Myocyte (in vitro differentiated cells): ENCODE results near the gene GGTLC1. TPM values are rescaled to one million over a fixed set of nuclear protein-coding genes. Genes with fewer than 3 reads are reported as not detected.
A peak's percentile ranks its signal among the peaks of the same experiment; 100 is the strongest.

Experiments
- DNase-seq: peaks from one replicate; pipeline ENCODE4 v3.0.0-alpha.2; 2012; ENCODE audit warnings: low read depth
- polyA plus RNA-seq: library from polyadenylated mRNA; unstranded; fragments of >200 nt; gene quantifications from one replicate; pipeline ENCODE4 v1.2.1, GENCODE V29; 2012; ENCODE audit warnings: missing spikeins
- total RNA-seq: library from RNA; depleted of rRNA; stranded (reverse); fragments of >200 nt; gene quantifications from 2 replicates; pipeline ENCODE4 v1.2.3, GENCODE V29; 2014

The GGTLC1 gene
- not detected in 2 replicates for total RNA-seq
- polyA plus RNA-seq = not detected

GRCh38 chr20:23988561-23988960, at the start of gene GGTLC1:
GGTLC1 (minus strand) TSS chr20:23988779; CDS start chr20:23986611, 2,168 bp downstream.
- DNase-seq = no peak

DNA sequence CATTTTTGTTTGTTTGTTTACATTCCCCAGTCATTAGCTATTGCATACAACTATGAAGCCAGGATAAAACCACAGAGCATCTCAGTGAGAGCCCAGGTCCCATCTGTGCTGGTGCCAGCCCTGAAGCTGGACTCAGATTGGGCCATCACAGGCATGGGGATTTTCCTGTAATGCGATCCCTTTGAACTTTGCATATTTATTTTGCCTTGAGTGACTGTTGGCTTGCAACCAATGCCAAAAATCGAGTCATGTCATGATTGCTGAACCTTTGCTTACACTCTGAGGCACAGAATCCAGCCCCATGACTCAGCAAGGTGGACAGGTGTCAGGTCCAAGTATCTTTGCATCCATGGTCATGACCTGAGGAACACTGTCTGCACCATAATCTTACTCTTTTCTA, 46.2 kb upstream of the GGTLC1 start:
- DNase-seq = no peak

DNA sequence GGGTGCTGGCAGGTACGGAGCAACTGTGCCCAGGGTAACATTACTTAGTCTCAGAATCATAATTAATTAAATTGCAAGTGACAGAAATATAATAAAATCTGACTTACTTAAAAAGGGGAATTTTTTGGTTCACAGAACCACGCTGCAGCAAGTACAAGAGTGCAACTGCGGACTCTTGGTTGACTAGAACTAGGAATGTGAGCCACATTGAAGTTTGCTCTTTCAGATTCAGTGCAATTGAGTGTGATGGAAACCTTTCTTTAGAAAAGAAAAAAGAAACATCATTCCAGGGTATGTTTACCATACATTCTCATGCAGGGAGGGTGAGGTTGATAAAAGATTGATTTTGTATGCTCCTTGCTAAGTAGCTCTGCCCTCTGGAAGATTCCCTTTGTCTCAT, 45.0 kb upstream of the GGTLC1 start:
- DNase-seq = no peak

DNA sequence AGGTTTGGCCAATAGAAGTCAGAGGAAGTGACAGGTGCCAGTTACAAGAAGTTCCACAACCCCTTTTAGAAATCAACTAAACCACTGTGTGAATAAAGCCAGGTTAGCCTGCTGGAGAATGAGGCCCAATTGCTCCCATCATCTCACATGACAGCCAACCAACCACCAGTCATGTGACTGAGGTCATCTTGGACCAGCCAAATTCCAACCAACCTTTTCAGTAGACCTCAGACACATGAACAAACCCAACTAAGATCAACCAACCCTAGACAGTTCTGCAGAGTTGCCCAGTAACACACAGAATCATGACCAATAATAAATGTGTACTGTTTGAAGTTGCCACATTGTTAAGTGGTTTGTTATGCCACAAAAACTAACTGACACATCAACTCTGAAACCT, 44.6 kb upstream of the GGTLC1 start:
- no peak for DNase-seq

- DNase-seq = no peak
These were observed 43.9 kb upstream of the GGTLC1 start for GRCh38 chr20:24032400-24032898.

DNA sequence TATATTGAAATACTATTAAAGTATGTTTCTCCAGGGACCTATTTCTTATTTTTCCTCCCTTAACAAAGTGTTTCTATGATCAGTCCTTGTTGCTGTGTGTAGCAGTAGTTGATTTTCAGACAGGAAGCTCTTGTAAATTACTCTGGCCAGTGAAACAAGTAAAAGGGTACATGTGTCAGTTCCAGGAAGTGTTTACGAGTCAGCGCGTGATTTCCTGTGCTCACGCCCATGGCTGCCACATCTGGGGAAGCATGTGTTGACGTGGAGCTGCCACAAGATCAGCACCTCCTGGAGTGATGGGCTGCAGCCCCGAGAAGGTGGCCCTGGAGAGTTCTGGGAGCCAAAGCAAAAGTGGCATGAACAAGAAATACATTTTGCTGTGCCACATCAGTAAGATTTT, 38.6 kb upstream of the GGTLC1 start:
- no peak for DNase-seq

- DNase-seq = no peak
These were observed 34.1 kb upstream of the GGTLC1 start for GRCh38 chr20:24022621-24023180.

DNA sequence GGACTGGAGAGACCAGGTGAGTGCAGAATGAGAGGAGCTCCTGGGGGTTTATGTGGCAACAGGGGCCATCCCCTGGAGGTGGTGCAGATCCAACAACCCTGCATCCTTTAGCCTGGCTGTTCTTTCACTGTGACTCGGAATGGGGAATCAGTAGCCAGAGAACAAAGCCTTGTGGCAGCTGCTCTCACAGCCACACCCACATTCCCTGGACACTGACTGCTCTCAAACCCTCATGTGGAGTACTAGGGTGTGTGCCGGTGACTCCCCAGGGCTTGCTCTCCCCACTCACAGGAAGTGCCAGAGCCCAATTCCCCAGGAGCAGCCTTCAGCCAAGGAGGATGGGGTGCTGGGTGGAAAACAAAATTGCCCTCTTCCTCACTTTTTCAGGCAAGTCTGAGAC, 30.2 kb upstream of the GGTLC1 start:
- DNase-seq = no peak

GRCh38 chr20:24017458-24017755, 28.8 kb upstream of the GGTLC1 start:
- no peak for DNase-seq

DNA sequence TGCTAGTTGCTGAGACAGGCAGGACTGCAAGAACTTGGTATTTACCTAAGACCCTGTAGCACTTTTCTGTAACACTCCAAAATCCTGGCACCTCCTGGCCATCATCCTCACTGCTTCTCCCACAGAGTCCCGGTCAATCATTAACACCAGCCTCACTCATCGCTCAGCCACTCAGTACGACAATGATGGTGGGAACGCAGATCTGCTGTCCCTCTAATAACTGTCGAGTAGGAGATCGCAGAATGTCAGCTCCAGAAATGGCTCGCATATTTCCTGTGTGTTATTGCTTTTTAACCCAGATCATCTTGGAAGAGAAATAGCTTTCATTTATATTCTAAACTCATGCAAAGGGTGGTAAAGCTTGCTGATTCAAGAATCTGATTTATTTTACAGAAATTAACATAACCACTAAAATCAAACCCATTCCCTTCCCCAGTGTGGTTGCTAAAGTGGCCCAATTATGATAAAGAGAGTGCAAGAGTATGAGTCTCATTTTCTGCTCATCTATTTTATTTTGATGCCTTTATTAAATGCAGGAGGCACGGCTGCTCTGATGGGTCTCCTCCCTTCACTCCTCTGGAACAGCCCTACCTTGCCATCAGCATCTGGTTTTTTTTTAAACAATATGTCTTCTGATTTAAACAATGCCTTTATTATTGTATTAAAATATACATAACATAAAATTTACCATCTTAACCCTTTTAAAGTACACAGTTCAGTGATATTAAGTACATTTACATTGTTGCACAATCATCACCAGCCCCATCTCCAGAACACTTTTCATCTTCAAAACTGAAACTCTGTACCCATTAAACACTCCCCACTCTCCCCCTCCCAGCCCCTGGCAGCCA, 28.3 kb upstream of the GGTLC1 start:
- no peak for DNase-seq

DNA sequence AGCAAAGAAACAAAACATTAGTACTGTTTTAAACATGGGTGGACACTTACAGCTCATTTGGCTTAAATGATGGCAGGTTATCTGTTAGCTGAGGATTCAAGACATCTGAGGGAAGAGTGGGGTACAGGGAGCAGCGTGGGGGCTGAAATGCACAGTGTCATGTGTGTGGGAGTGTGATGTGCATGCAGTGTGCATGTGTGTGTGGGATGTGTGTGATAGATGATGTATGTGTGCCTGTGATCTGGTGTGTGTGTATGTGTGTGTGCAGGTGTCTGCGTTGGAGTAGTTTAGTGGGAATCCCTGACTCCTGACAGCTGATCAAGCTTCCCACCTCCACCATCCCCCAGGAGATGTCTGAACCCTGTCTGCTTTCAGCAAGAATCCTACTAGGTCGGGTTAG, 25.4 kb upstream of the GGTLC1 start:
- DNase-seq = no peak

GRCh38 chr20:24011282-24011681, 22.7 kb upstream of the GGTLC1 start:
- no peak for DNase-seq

- DNase-seq = no peak
These were observed 19.2 kb upstream of the GGTLC1 start for GRCh38 chr20:24007758-24008157.

DNA sequence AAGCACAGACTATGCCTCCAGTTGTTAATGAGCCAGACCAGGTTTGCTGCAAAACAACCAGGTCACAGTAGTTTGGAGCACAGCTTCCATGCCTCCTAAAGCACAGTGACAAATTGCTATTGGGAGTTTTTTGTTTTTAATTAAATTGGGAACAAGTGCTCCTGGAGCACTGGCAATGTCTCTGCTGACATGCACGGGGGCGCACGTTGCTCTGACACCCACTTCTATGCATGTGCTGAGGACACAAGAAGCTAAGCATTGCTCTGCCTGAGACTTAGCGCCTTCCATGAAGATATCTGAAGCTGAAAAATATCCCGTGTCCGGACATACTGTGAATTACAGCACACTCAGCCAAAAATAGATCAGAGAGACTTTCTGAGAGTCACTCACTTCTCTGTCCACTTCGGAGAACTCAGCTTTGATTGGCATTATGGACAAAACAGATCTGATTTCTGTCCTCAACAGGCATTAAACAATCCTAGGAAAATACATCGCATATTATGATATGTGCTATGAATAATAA, 18.6 kb upstream of the GGTLC1 start:
- no peak for DNase-seq

GRCh38 chr20:24006626-24007025, 18.0 kb upstream of the GGTLC1 start:
- no peak for DNase-seq

GRCh38 chr20:24004471-24004870, 15.9 kb upstream of the GGTLC1 start:
- DNase-seq = no peak

DNA sequence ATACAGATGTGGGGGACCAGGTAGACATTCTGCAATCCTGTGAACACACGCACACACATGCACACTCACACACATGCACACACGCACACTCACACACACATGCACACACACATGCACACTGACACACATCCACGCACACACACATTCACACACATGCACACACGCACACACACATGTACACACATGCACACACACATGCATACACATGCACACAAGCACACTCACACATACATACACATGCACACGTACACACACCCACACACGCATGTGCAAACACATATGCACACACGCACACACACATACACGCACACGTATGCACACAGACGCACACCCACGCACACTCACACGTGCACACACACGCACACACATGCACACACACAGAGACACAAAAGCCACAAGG, 14.3 kb upstream of the GGTLC1 start:
- DNase-seq = no peak

- DNase-seq = no peak
These were observed 13.3 kb upstream of the GGTLC1 start for GRCh38 chr20:24001712-24002405.

- DNase-seq = no peak
These were observed 10.3 kb upstream of the GGTLC1 start for GRCh38 chr20:23998844-23999243.

GRCh38 chr20:23998392-23998791, 9.8 kb upstream of the GGTLC1 start:
- no peak for DNase-seq

GRCh38 chr20:23995905-23996666, 7.5 kb upstream of the GGTLC1 start:
- DNase-seq = peak; percentile 52
